HG02759 (cell line): ENCODE results near the gene VTI1B.
"Not testable (repeated sequence)": the region's sequence is repeated elsewhere in the genome, so short reads cannot be mapped to it uniquely, and the experiment has no call there.

ENCODE experiments used
- ATAC-seq: cut with Tn5 transposase; IDR thresholded peaks from one replicate; pipeline ENCODE4 v1.9.1; 2021; ENCODE audit warnings: mild to moderate bottlenecking, moderate library complexity; ENCODE audit not compliant: unreplicated experiment

The VTI1B gene, protein sequence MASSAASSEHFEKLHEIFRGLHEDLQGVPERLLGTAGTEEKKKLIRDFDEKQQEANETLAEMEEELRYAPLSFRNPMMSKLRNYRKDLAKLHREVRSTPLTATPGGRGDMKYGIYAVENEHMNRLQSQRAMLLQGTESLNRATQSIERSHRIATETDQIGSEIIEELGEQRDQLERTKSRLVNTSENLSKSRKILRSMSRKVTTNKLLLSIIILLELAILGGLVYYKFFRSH

DNA sequence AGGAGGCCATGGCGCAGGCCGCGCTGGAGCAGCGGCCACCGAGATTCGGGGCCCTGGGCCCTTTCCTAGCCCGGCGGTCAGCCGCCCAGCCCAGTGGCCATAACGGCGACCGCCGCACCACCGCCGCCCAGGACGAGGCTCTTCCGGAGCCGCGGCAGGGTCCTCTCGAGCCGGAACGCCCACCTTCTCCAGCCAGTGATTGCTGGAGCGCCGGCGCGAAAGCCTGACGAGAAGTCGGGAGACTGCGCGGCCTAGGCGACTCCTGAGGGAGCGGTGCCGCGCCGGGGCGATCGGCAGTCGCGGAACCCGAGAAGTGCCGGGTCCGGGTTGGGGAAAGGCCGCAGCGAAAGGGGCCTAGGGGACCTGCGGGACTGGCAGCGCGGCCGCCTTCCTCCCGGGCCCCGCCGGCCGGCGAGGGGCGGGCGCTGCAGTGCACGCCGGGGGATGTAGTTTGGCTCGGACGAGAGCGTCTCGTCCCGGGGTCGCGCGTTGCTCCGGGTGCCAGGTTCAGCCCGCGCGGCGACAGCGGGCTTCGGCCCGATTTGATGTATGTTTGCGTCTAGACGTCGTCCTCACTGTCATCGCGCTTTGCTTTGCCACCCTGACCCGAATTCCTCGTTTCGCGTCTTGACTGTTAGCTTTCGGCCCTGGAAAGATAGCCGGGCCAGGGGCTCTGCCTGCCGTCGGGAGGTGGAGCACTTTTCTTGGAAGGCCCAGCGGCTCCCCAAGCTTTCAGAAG lies at the start of gene VTI1B:
TSS of gene VTI1B (minus strand) at position 153 of the 739 bp plus-strand sequence. CDS start at position 10, 143 bp downstream.
- ATAC-seq = peak; percentile 95

DNA sequence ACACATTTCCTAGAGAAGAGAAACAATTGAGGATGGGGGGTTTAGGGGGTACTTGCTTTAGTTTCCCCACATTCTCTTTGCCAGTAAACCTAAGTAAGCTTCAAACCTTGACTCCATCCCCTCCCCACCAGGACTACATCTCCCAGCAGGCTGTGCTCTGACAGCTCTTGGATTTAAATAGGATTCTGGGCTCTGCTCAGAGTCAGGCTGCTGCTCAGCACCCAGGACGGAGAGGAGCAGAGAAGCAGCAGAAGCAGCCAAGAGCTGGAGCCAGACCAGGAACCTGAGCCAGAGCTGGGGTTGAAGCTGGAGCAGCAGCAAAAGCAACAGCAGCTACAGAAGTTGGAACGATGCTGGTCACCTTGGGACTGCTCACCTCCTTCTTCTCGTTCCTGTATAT lies 47.9 kb upstream of the VTI1B start:
- ATAC-seq = no peak

DNA sequence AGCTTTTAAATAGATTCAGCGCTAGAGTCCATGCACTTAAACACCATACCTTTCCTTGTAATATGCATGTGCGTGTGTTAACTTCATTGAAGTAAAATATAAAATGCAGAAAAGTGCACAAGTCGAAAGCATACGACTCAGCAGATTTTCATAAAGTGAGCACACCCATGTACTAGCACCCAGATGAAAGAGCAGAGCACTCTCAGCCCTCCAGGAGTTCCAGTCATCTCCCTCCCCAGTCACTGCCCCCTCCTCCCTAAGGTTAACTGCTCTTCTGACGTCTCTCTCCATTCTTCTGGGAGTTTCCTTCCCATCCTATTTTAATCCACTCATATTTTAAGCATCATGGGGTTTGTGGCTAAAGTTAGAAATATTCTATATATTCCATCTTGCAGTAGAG lies 47.4 kb upstream of the VTI1B start:
- ATAC-seq = no peak

DNA sequence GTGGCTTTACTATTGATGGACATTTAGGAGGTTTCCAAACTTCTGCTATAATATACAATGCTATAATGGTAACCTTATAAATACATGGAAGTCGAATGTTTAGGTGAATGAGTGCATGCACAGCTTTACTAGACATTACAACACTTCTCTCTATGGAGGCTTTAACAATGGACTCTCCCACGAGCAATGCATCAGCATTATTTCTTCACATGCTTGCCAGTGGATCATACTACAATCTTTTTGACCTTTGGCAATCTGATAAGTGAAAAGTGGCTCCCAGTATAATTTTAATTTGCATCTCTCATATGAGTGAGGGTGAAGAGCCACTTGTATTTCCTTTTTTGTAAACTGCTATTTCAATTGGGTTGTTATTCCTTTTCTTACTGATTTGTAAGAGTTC lies 45.4 kb upstream of the VTI1B start:
- ATAC-seq = no peak

DNA sequence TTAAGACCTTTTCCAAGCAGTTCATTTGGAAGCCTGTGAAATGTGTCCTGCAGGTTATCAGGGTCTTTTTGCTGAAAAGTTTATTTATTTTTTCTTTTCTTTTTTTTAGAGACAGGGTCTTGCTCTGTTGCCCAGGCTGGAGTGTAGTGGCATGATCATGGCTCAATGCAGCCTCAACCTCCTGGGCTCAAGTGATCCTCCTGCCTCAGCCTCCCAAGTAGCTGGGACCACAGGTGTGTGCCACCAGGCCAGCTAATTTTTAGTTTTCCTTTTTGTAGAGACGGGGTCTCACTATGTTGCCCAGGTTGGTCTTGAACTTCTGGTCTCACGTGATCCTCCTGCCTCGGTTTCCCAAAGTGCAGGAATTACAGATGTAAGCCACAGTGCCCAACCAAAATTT lies 45.0 kb upstream of the VTI1B start:
- ATAC-seq = not testable (repeated sequence)

DNA sequence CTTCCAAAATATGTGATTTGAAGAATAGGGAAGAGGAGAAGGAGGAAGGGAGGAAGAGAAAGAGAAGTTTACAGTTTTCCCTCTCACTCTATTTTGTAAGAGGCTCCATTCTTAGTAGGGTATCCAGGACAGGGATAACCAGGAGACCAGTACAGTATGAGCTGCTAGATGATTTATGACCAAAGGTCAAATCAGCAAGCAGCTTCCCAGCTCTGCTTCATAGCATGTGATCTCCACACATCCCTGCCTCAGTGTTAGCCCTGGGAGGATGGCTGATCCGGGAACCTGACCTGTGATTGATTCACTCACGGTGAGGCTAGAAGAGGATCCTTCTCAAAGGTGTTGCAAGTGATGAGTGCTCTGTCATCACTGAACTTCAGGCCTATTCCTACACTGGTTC lies 43.8 kb upstream of the VTI1B start:
- ATAC-seq = no peak

DNA sequence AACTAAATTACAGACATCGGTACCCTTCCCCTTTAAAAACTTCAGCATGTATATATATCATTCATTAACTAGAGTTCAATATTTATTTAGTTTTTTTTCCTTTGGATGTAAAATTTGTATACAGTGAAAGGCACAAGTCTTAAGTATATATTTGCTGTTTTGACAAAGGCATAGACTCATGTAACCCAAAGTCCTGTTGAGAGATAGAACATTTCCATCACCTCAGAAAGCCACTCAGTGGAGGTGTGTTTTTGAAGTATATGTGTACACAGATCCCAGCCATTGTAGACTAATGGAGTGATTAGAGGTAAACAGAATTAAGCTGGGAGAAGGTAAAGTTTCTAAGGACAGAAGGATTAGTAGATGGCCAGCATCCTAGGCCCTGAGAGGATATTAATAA lies 42.6 kb upstream of the VTI1B start:
- no peak for ATAC-seq

DNA sequence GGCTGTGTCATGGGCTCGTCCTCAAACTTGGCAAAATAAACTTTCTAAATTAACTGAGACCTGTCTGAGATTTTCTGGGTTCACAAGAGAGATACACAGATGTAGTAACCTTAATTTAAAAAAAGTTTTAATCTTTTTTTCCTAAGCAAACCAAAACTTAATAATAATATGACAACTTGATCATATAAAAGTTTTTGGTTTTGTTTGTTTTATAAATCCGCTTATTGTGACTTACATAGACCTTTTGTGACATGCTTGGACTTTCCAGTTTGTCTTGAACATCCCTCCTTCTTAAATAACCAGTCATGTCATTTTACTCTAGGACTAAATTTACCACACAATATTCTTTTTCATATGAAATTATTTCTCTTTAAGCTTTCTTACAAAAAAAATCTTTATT lies 35.8 kb upstream of the VTI1B start:
- ATAC-seq = no peak

DNA sequence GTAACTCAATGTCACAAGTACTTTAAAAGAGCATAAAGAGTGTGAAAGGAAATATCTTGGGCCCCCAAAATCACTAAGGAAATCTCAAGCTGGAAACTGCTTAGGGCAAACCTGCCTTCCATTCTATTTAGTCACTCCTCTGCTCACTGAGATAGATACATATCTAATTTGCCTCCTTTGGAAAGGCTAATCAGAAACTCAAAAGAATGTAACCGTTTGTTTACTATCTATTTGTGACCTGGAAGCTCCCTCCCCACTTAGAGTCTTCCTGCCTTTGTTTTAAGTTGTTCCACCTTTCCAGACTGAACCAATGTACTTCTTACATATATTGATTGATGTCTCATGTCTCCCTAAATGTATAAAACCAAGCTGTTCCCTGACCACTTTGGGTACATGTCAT lies 35.4 kb upstream of the VTI1B start:
- ATAC-seq = not testable (repeated sequence)

DNA sequence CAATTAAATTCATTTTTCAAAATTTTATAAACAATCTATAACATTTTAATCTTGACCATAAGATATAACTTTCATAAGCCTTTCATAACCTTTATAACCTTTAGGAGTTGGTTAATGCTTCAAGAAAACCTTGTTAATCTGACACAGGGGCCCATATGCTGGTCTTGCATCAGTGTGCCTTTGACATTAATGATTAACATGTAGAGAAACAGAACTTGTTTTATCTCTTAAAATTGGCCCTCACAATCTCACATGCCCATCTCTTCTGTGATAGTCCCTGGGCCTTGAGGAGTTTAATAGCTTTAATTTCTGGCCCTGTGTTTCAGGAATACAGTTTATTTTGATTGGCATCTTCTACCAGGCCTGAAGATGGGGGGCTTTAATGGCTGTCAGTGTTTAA lies 34.9 kb upstream of the VTI1B start:
- not testable (repeated sequence) for ATAC-seq

DNA sequence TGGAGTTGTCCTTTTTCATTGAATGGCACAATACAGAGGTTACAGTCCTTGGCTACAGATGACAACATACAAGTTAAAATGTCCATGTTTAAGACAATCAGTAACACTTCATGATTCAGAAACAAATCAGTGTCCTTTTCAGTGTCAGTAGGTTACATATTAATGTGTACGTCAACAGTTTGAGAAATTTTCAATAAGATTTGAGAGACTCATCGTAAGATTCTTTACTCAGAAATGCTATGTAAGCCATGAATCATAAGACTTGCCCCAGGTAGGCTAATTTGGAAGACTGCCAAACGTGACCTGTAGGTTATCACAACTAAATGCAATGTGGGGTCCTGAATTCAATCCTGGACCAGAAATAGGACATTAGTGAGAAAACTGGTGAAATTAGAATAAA lies 30.8 kb upstream of the VTI1B start:
- ATAC-seq = no peak

DNA sequence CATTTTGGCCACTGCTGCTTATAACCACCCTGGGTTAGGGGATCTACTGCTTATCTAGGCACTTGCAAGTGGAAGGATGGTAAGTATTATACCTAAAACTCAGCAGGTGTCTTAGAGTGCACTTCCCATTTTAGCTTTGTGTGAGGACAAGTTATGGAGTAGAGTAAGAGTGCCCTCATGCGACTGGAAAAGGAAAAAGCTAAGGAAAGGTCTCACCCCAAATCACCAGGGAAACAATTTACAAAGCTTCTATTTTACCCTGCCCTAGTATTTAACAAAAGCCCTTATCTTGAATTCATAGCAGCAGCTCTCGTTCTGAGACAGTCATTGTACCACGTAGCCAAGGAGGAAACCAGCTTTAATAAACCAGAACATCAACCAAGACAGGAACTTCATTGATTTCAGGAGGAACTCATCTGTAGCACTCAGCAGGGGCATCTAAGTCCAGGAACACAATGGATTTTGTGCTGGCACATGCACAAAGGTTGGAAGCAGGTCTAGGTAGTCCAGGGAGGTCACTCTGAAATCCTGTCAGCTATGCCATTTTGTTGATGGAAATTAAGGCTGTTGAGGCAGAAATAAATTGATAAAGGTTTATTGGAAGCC lies 30.2 kb upstream of the VTI1B start:
- no peak for ATAC-seq

DNA sequence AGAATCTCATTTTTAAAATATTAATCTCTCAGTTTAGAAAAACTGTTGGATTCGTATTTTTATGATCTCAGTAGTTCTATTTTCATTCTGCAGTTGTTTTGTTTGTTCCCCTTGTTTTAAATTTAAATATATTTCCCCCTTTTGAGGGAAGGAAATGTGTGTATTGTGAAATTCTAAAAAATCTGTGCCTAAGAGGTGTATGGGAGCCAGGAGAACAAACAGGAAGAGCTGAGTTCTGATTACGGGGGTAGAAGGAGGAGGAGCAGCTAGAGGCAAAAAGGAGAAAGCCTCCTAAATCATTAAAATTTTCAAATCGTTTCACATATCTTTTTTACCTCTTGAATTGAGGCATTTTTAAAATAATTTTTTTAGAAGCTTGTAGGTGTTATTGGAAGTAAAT lies 29.6 kb upstream of the VTI1B start:
- no peak for ATAC-seq

DNA sequence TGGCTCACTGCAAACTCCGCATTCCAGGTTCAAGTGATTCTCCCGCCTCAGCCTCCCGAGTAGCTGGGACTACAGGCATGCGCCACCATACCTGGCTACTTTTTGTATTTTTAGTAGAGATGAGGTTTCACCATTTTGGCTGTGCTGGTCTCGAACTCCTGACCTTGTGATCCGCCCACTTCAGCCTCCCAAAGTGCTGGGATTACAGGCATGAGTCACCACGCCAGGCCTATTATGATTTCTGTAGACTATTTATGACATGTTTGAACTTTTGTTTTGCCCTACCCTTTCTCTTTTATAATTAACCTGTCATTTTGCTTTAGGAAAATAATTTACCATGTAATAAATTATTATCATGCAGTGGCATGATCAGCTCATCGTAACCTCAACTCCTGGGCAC lies 27.1 kb upstream of the VTI1B start, which contains the start of gene RDH12:
TSS of gene RDH12 (plus strand) at position 395 of the 400 bp plus-strand sequence. CDS start 20,757 bp downstream, outside the sequence.
- ATAC-seq = not testable (repeated sequence)

DNA sequence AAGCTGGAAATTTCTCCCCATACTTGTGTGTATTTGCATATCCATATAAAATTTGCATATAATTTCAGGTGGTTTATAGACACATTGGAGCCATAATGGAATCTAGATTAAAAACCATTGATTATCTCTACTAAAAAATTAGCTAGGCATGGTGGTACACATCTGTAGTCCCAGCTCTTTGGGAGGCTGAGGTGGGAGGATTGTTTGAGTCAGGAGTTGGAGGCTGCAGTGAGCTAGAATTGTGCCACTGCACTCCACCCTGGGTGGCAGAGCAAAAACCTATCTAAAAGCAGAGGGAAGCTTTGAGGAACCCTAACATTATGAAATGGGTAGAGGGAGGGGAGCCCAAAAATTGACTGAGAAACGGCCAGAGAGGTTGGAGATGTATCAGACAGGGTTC lies 23.7 kb upstream of the VTI1B start:
- no peak for ATAC-seq

DNA sequence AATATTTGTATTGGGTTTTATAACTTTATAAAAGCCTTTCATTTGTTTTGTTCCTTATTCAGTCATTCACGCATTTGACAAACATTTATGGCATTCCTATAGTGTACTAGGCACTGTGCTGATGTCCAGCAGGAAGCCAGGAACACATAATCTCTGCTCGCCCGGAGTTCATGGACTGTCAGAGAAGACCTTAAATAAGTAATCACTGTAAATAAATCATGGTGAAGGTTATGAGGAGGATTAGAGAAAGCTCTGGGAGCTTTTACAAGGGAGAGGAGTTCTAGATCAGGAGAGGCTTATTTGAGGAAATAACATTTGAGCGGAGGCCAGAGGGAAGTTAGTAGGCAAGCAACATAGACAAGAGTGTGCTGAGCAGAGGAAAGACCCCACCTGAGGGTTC lies 22.6 kb upstream of the VTI1B start:
- no peak for ATAC-seq

DNA sequence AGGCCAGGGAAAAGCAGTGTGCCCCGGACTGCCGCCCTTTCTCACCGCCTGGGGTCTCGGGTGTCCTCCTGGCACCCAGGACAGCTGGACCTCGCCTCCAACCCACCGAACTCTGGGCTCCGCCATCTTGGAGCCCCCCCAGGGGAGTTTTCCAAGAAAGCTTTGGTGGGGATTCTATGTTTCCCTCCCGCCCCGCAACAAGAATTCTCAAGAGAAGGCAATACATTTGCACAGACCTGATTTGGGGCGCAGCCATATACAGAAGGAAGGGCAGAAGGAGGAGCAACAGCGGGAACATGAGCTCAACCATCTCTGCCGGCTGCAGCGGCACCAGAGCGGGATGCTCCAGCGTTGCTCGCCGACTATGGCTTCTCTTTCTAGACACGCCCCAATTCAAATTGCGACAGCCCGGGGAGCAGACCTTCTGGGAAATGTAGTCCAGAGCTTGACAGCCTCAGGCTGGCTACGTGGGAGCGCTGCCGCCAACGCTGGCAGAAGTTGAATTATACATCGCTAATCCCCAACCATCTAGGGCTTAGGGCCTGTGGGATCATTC lies 21.0 kb upstream of the VTI1B start, which contains the start of gene RDH11:
TSS of gene RDH11 (minus strand) at position 371 of the 556 bp plus-strand sequence. CDS start at position 310, 61 bp downstream.
- ATAC-seq = peak; percentile 86

DNA sequence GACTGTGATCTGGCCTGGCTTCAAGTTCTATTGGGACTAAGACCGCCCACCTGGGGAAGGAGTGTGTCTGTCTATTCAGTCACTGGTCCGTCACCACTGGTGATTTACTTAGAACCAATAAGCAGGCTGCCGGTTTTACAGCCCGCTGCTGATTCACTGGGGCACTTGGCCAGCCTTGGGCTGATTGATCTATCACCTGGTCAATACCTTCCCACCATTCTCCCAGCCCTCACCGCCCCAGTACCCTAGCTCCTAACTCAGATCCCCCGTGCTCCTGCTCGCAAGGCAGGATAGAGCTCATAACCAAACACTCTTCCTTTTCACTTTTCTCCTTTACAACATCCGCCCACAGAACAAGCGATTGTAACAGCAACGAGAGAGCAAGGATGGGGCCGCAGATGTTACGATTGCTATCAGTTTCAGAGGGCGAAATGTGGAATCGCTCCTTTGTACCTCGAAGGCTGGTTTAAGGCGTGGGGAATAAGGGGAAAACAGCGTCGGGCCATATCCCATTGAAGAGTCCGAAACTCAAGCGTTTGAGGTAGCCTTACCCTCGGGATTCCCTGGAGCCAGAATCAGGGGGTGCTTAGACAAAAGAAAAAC lies 20.5 kb upstream of the VTI1B start:
- ATAC-seq = peak; percentile 91

DNA sequence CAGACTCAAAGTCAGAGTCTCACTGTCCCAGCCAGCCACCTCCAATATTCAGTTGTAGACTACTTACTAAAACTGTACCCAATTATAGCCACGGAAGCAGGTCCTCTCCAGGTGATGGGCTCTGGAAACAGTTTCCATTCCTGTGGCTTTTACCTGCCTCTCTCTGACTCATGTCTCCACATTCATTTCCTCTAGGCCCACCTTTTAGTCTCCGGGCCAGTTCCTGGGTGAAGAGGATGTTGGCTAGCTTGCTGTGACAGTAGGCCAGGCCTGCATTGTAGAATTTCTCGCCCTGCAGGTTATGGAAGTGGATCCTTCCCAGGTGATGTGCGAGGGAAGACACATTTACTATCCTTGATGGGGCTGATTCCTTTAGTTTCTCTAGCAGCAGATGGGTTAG lies 15.6 kb upstream of the VTI1B start:
- no peak for ATAC-seq

DNA sequence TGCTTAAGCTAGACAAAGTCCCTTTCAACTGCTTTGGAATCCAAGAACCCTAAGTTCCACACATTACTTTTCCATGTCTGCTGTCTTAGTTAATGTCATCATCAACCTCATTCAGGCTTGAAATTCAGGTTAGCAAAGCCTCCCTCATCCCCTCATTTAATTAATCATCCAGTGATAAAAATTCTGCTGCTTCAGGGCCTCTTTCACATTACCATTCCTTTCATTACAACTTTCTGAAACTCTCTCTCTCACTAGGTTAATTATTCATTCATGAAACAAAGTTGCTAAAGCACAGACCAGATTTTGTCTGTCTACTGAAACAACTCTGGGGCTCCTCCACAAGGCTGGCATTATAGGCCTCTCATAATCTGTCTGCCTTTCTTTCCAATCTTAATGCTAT lies 9.4 kb upstream of the VTI1B start:
- no peak for ATAC-seq

DNA sequence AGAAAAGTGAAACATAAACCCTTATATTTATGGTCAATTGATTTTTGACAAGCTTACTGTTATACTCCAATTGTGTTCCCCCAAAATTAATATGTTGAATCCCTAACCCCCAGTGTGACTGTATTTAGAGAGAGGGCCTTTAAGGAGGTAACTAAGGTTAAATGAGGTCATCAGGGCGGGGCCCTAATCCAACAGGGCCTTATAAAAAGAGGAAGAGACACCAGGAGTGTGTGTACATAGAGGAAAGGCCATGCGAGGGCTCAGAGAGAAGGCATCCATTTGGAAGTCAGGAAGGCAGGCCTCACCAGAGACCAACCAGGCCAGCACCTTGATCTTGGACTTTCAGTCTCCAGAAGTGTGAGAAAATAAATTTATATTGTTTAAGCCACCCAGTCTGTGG lies 6.5 kb upstream of the VTI1B start:
- no peak for ATAC-seq
